ENCODE results near the gene TNRC18.

GRCh38 chr7:5452470-5452899, 28.9 kb upstream of the TNRC18 start:
- TF ChIP-seq CREB1 (IDR thresholded peaks at IDR 0.05; ENCODE audit: low read depth) = no peak
- TF ChIP-seq EP300 (IDR thresholded peaks at IDR 0.05; ENCODE audit: borderline replicate concordance) = no peak
- TF ChIP-seq TAF1 (IDR thresholded peaks at IDR 0.05; ENCODE audit: low read depth) = no peak
- TF ChIP-seq RAD21 (IDR thresholded peaks at IDR 0.05; ENCODE audit: low read depth) = no peak
- TF ChIP-seq TCF12 (IDR thresholded peaks at IDR 0.05; ENCODE audit: low read depth) = no peak
- TF ChIP-seq FOXM1 (IDR thresholded peaks at IDR 0.05; ENCODE audit: borderline replicate concordance, low read depth) = no peak
- TF ChIP-seq REST (IDR thresholded peaks at IDR 0.05; ENCODE audit: low read depth) = no peak
- TF ChIP-seq EGR1 (IDR thresholded peaks at IDR 0.05) = no peak
- no peak for TF ChIP-seq USF1 (IDR thresholded peaks at IDR 0.05)

All from Ishikawa (cell line).